Kidney epithelial cell (primary cell): ENCODE measurements around the gene MTARC2. TPM values are rescaled to one million over a fixed set of nuclear protein-coding genes. Genes with fewer than 3 reads are reported as not detected.

Experiments used
- DNase-seq: peaks from one replicate; pipeline ENCODE4 v3.0.0-alpha.2; 2010; ENCODE audit warnings: low read depth
- H3K27me3 ChIP-seq: 2 replicates; pipeline ENCODE4 v1.6.0; 2011; ENCODE audit warnings: low read length; ENCODE audit not compliant: control insufficient read depth, insufficient read depth
- H3K36me3 ChIP-seq: 2 replicates; pipeline ENCODE4 v1.5.1; 2011; ENCODE audit warnings: low read length; ENCODE audit not compliant: control insufficient read depth, insufficient read depth
- H3K4me3 ChIP-seq: 2 replicates; pipeline ENCODE4 v1.5.1; 2011; ENCODE audit warnings: low read depth, mild to moderate bottlenecking, control low read depth, low read length
- CTCF ChIP-seq: IDR thresholded peaks from 2 replicates; pipeline ENCODE4 v1.5.1; 2011; ENCODE audit warnings: mild to moderate bottlenecking, moderate library complexity, low read length, control low read depth, inconsistent platforms; ENCODE audit not compliant: insufficient read depth, poor library complexity, severe bottlenecking
- total RNA-seq: library from RNA; depleted of rRNA; stranded (reverse); fragments of >200 nt; gene quantifications from 2 replicates; pipeline ENCODE4 v1.2.3, GENCODE V29; 2015

MTARC2 gene
- total RNA-seq, 1 donor from 2014 or later: 8.9 TPM

- H3K27me3 ChIP-seq: no peaks in the 10 kb centered on the region
- H3K36me3 ChIP-seq: no peaks in the 10 kb centered on the region
- no peak for DNase-seq
- TF ChIP-seq CTCF: no peak
- H3K4me3 ChIP-seq: no peak overlapping the region
Observed at GRCh38 chr1:220789532-220790147, 41.5 kb downstream of the MTARC2 start.

DNA sequence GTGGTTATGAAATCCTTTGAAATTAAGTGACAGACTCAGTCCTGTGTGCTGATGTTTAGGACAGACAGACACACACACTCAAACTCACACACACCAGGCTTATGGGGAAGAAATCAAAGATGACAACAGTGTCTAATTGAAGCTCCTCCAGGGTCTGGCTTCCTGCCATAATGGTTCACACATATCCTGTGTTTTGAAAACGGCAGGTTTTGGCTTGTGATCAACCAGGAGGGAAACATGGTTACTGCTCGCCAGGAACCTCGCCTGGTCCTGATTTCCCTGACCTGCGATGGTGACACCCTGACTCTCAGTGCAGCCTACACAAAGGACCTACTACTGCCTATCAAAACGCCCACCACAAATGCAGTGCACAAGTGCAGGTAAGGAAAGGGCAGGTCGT lies 43.2 kb downstream of the MTARC2 start:
- Histone ChIP-seq H3K4me3 (no peak overlapping the region), H3K36me3 (no peaks in the 10 kb centered on the region), H3K27me3 (no peaks in the 10 kb centered on the region)
- TF ChIP-seq CTCF: no peak
- no peak for DNase-seq

- H3K36me3 ChIP-seq: no peaks in the 10 kb centered on the region
- no peak for TF ChIP-seq CTCF
- H3K27me3 ChIP-seq: no peaks in the 10 kb centered on the region
- no peak overlapping the region for H3K4me3 ChIP-seq
- no peak for DNase-seq
Observed at GRCh38 chr1:220791956-220792355, 43.8 kb downstream of the MTARC2 start.

GRCh38 chr1:220796530-220796929 lies 48.4 kb downstream of the MTARC2 start:
- Histone ChIP-seq H3K36me3 (no peaks in the 10 kb centered on the region), H3K27me3 (no peaks in the 10 kb centered on the region), H3K4me3 (no peak overlapping the region)
- DNase-seq: no peak
- TF ChIP-seq CTCF: no peak

- DNase-seq: no peak
- Histone ChIP-seq H3K36me3 (no peaks in the 10 kb centered on the region), H3K4me3 (no peak overlapping the region), H3K27me3 (no peaks in the 10 kb centered on the region)
- no peak for TF ChIP-seq CTCF
Observed at GRCh38 chr1:220797044-220797443, 48.9 kb downstream of the MTARC2 start.

DNA sequence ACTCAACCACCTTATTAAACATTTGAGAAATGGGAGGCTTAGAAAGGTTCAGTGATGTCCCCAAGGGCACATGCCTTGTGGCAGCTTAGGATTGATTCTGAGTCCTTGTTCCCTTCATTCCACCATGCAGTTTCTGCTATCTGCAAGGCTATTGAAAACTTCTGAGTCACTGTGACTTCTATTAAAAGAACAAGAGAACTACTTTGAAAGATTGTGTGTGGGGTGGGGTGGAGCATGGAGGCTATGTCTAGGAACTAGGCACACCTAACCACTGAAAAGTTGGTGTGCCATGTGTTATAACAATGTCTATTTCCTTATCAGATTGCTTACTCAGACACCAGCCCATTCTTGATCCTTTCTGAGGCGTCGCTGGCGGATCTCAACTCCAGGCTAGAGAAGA lies 49.4 kb downstream of the MTARC2 start:
- H3K36me3 ChIP-seq: no peaks in the 10 kb centered on the region
- no peak overlapping the region for H3K4me3 ChIP-seq
- DNase-seq: no peak
- no peak for TF ChIP-seq CTCF
- no peaks in the 10 kb centered on the region for H3K27me3 ChIP-seq
